Stomach (tissue), 9 donors: Measurements from ENCODE around the gene FYN. TPM values are rescaled to one million over a fixed set of nuclear protein-coding genes. Genes with fewer than 3 reads are reported as not detected.
A peak's percentile ranks its signal among the peaks of the same experiment; 100 is the strongest.
"Not testable (repeated sequence)": the region's sequence is repeated elsewhere in the genome, so short reads cannot be mapped to it uniquely, and the experiment has no call there.

Experiments
- DNase-seq, 2 donors: peaks; one replicate each; pipeline versions ENCODE4 v3.0.0 to v3.0.0-alpha.2; 2013 to 2019
- H3K27ac ChIP-seq, 5 donors: fragments of 200-600 bp in 4 of 5; sonication (generic) in 4 of 5; one replicate each; pipeline ENCODE4 v1.5.1; 2013 to 2019; ENCODE audit warnings: mild to moderate bottlenecking in 1 of 5, moderate library complexity in 1 of 5
- H3K27me3 ChIP-seq, 3 donors: fragments of 200-600 bp; sonication (generic); one replicate each; pipeline ENCODE4 v1.5.1; 2017 to 2019; ENCODE audit warnings: mixed run types in 1 of 3
- H3K36me3 ChIP-seq, 4 donors: fragments of 200-600 bp; sonication (generic); 1 replicate in 3 of 4; 2 replicates in 1 of 4; pipeline ENCODE4 v1.5.1; 2016 to 2019
- H3K4me1 ChIP-seq, 4 donors: fragments of 200-600 bp; sonication (generic); one replicate each; pipeline ENCODE4 v1.5.1; 2016 to 2019
- H3K4me3 ChIP-seq, 4 donors: fragments of 200-600 bp; sonication (generic) in 3 of 4; one replicate each; pipeline ENCODE4 v1.5.1; 2016 to 2019; ENCODE audit warnings: mild to moderate bottlenecking in 1 of 4
- H3K9me3 ChIP-seq, 4 donors: fragments of 200-600 bp; sonication (generic); one replicate each; pipeline ENCODE4 v1.5.1; 2016 to 2019
- EP300 ChIP-seq: sonication (generic); formaldehyde crosslinking; IDR thresholded peaks from one replicate; pipeline ENCODE4 v1.6.1; 2017; ENCODE audit warnings: antibody characterized with exemption
- POLR2A ChIP-seq, 4 donors: fragments of 450-650 bp; IDR thresholded peaks; one replicate each; pipeline ENCODE4 v1.6.1; 2016; ENCODE audit warnings: antibody characterized with exemption in 4 of 4, control low read depth in 2 of 4, mild to moderate bottlenecking in 1 of 4, moderate library complexity in 1 of 4
- POLR2AphosphoS5 ChIP-seq, 3 donors: sonication (generic); formaldehyde crosslinking; IDR thresholded peaks; one replicate each; pipeline ENCODE4 v1.6.1; 2016; ENCODE audit warnings: antibody characterized with exemption in 3 of 3
- WGBS, 5 donors: extraction: QIAGEN DNeasy Blood & Tissue Kit in 3 of 5; methylation state at CpG; one replicate each; pipeline versions ENCODE4 v1.1.5 to v1.1.7; 2013 to 2018; 5-methylcytosine and 5-hydroxymethylcytosine counted together
- intact Hi-C: fragments of 100-400 bp; cut with DNase I; formaldehyde crosslinking; loops from one replicate; pipeline ENCODE4 v1.15.1; 2023; ENCODE audit warnings: low total_unique reads
- polyA plus RNA-seq, 3 donors: library from polyadenylated mRNA; stranded (reverse); fragments of 200-250 nt; gene quantifications; one replicate each; pipeline ENCODE4 v1.2.3, GENCODE V29; 2013
- total RNA-seq, 5 donors: library from RNA; depleted of rRNA; stranded (reverse); fragments of >200 nt; gene quantifications; one replicate each; pipeline versions ENCODE4 v1.1.0 to v1.2.3, GENCODE V29; 2014 to 2016
- TF ChIP-seq, protein P1 (sequence below), 7 experiments: fragments of 450-650 bp in 4 of 7; fragments of 200-600 bp in 3 of 7; sonication (generic) in 3 of 7; IDR thresholded peaks; one replicate each; pipeline ENCODE4 v1.5.1; 2016 to 2019; ENCODE audit warnings: antibody characterized with exemption in 7 of 7, control low read depth in 2 of 7, mild to moderate bottlenecking in 1 of 7
- donor health status: healthy with polysubstance abuse.
- donor health status: Bipolar disorder and iron deficiency.
- donor health status: healthy.

FYN gene
- total and polyA plus RNA-seq, 8 donors = 8.4 to 146 (median 37.1) TPM

GRCh38 chr6:111681860-111682259 is 191.4 kb downstream of the FYN start:
- H3K4me1 ChIP-seq = peaks cover 14 to 94% (median 37%) of the 10 kb centered on the region in 4 donors
- no peak overlapping the region for H3K4me3 ChIP-seq
- peaks cover 0 to 24% (median 11%) of the 10 kb centered on the region in 4 donors for H3K36me3 ChIP-seq
- 58 to 69% (median 63%) methylated on average over 3 of the region's 3 CpGs for WGBS, 5 donors
- intact Hi-C loops = no loop called here
- TF ChIP-seq POLR2AphosphoS5 (IDR thresholded peaks at IDR 0.05) (no peak), POLR2A (IDR thresholded peaks at IDR 0.05) (no peak), EP300 (no peak)
- TF ChIP-seq, protein P1, sequence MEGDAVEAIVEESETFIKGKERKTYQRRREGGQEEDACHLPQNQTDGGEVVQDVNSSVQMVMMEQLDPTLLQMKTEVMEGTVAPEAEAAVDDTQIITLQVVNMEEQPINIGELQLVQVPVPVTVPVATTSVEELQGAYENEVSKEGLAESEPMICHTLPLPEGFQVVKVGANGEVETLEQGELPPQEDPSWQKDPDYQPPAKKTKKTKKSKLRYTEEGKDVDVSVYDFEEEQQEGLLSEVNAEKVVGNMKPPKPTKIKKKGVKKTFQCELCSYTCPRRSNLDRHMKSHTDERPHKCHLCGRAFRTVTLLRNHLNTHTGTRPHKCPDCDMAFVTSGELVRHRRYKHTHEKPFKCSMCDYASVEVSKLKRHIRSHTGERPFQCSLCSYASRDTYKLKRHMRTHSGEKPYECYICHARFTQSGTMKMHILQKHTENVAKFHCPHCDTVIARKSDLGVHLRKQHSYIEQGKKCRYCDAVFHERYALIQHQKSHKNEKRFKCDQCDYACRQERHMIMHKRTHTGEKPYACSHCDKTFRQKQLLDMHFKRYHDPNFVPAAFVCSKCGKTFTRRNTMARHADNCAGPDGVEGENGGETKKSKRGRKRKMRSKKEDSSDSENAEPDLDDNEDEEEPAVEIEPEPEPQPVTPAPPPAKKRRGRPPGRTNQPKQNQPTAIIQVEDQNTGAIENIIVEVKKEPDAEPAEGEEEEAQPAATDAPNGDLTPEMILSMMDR (IDR thresholded peaks at IDR 0.05) = no peak
- peak overlapping the region in 2 of 5 donors; percentile 71 to 79 for H3K27ac ChIP-seq
- no peaks in the 10 kb centered on the region for H3K9me3 ChIP-seq
- H3K27me3 ChIP-seq = no peaks in the 10 kb centered on the region
- DNase-seq = no peak

DNA sequence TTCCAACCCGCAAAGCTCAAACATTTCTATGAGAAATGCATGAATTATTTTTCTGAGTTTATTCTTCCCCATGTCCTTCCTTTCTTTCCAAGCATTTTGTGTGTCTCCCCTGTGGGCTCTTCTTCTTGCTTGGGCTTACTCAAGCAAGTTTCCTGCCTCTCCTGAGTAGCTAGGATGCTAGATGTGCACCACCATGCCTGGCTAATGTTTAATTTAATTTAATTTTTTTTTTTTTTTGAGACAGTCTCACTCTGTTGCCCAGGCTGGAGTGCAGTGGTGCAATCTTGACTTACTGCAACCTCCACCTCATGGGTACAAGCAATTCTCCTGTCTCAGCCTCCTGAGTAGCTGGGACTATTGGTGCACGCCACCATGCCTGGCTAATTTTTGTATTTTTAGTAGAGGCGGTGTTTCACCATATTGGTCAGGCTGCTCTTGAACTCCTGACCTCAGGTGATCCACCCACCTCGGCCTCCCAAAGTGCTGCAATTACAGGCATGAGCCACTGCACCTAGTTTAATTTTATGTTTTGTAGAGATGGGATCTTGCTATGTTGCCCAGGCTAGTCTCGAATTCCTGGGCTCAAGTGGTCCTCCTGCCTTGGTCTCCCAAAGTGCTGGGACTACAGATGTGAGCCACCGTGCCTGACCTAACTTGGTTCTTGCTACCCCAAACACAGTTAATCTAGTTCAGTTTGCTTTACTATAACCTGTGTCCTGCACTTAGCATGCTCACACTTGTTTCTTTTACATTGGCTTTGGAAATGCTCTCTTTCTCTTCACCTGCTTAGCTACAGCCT is 192.2 kb downstream of the FYN start:
- peak overlapping the region in 1 of 5 donors; percentile 71 for H3K27ac ChIP-seq
- H3K27me3 ChIP-seq, intact Hi-C loops, H3K4me3 ChIP-seq, DNase-seq, H3K9me3 ChIP-seq: not testable (repeated sequence)
- H3K36me3 ChIP-seq = peaks cover 0 to 24% (median 11%) of the 10 kb centered on the region in 4 donors
- WGBS, 5 donors = 88 to 98% (median 96%) methylated on average over 6 of the region's 6 CpGs
- peaks cover 19 to 93% (median 35%) of the 10 kb centered on the region in 4 donors for H3K4me1 ChIP-seq

DNA sequence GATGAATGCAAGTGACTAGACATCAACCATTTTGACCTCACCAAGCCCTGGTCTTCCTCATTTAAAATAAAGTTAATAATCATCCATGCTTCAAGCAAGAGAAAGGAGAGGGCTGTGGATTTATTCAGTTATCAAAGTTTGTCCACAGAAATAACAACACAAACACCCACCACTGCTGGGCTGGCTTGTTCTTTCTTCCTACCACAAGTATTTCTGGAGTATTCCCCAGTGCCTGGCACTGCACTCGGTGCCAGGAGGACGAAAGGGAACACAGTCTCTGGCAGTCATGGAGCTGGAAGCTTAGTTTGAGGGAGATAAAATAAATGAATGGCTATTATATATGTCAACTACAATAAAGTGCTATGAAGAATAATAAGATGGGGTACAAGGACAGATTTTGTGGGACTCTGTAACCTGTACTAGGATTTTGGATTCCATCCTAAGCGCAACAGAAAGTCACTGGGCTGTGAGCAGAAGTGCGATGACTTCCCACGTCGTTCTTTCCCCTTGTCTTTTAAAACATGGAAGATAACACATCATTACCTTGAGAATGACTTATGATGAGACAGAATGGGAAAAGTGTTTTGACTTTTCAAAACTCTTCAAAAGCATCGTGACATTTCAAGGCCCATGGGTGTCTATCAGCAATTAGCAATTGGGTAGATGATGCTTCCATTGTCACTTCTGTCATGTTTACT is 193.1 kb downstream of the FYN start:
- 75 to 85% (median 79%) methylated on average over 7 of the region's 7 CpGs for WGBS, 5 donors
- Histone ChIP-seq H3K9me3 (no peaks in the 10 kb centered on the region), H3K4me3 (no peak overlapping the region), H3K27me3 (no peaks in the 10 kb centered on the region), H3K27ac (no peak overlapping the region), H3K4me1 (peaks cover 19 to 87% (median 35%) of the 10 kb centered on the region in 4 donors), H3K36me3 (peaks cover 0 to 21% (median 11%) of the 10 kb centered on the region in 4 donors)
- intact Hi-C loops = no loop called here
- DNase-seq = no peak
- TF ChIP-seq POLR2A (IDR thresholded peaks at IDR 0.05) = no peak
- TF ChIP-seq POLR2AphosphoS5 (IDR thresholded peaks at IDR 0.05) = no peak
- no peak for TF ChIP-seq EP300
- TF ChIP-seq, protein P1 (IDR thresholded peaks at IDR 0.05) = no peak

DNA sequence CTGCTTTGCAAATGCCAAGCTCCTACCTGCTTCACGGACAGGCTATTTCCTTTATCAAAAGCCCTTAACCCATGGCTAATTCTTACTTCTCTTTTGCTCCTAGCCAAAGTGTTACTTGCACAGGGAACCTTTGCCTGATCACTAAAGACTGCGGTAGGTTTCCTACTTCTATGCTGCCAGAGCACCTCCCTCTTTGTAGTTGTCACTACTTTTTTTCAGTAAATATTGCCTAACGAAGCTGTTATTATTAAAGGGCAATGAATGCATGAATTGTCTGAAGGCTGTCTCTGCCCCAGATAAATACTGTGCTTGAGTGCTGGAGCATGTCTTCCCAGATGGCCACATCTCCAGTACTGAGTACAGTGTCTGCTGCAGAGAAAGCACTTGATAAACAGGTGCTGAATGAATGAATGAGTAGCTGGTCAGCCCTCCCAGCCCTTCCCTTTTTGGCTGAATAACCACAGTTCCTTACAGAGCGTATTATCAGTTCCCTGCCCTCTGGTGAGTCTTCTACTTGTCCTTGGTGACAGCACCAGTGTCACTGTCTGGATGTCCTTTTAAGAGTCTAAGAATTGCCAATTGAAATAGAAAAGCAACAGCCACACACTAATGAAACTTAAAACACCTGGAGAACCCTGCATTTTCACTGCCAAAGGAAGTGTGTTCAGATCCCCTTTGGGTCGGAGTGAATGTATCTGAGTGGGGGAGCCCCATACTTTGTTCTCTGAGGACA is 194.0 kb downstream of the FYN start:
- Histone ChIP-seq H3K27me3 (no peaks in the 10 kb centered on the region), H3K36me3 (peaks cover 0 to 18% (median 15%) of the 10 kb centered on the region in 4 donors), H3K9me3 (no peaks in the 10 kb centered on the region), H3K27ac (no peak overlapping the region), H3K4me1 (peaks cover 19 to 79% (median 30%) of the 10 kb centered on the region in 4 donors), H3K4me3 (no peak overlapping the region)
- 49 to 77% (median 60%) methylated on average over 5 of the region's 5 CpGs for WGBS, 5 donors
- TF ChIP-seq POLR2A (IDR thresholded peaks at IDR 0.05) (no peak), POLR2AphosphoS5 (IDR thresholded peaks at IDR 0.05) (no peak), EP300 (no peak)
- TF ChIP-seq, protein P1 (IDR thresholded peaks at IDR 0.05) = no peak
- intact Hi-C loops = no loop called here
- DNase-seq = no peak
